Measurements from ENCODE around the gene RADIL.

- no peak for TF ChIP-seq JUND (CRISPR knock-in tag; IDR thresholded peaks at IDR 0.05)
- TF ChIP-seq, protein P1, sequence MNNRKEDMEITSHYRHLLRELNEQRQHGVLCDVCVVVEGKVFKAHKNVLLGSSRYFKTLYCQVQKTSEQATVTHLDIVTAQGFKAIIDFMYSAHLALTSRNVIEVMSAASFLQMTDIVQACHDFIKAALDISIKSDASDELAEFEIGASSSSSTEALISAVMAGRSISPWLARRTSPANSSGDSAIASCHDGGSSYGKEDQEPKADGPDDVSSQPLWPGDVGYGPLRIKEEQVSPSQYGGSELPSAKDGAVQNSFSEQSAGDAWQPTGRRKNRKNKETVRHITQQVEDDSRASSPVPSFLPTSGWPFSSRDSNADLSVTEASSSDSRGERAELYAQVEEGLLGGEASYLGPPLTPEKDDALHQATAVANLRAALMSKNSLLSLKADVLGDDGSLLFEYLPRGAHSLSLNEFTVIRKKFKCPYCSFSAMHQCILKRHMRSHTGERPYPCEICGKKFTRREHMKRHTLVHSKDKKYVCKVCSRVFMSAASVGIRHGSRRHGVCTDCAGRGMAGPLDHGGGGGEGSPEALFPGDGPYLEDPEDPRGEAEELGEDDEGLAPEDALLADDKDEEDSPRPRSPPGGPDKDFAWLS (CRISPR knock-in tag; IDR thresholded peaks at IDR 0.05; ENCODE audit: borderline replicate concordance): no peak
- TF ChIP-seq, protein P2, sequence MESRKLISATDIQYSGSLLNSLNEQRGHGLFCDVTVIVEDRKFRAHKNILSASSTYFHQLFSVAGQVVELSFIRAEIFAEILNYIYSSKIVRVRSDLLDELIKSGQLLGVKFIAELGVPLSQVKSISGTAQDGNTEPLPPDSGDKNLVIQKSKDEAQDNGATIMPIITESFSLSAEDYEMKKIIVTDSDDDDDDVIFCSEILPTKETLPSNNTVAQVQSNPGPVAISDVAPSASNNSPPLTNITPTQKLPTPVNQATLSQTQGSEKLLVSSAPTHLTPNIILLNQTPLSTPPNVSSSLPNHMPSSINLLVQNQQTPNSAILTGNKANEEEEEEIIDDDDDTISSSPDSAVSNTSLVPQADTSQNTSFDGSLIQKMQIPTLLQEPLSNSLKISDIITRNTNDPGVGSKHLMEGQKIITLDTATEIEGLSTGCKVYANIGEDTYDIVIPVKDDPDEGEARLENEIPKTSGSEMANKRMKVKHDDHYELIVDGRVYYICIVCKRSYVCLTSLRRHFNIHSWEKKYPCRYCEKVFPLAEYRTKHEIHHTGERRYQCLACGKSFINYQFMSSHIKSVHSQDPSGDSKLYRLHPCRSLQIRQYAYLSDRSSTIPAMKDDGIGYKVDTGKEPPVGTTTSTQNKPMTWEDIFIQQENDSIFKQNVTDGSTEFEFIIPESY (CRISPR knock-in tag; IDR thresholded peaks at IDR 0.05): no peak
- TF ChIP-seq ZNF83 (CRISPR knock-in tag; IDR thresholded peaks at IDR 0.05; ENCODE audit: borderline replicate concordance): no peak
- TF ChIP-seq FOXJ3 (CRISPR knock-in tag; IDR thresholded peaks at IDR 0.05; ENCODE audit: borderline replicate concordance): no peak
- no peak for TF ChIP-seq CTCF (CRISPR knock-in tag; IDR thresholded peaks at IDR 0.05)
- no peak for TF ChIP-seq CAMTA2 (CRISPR knock-in tag; IDR thresholded peaks at IDR 0.05; ENCODE audit: borderline replicate concordance)
- no peak for TF ChIP-seq ZFP41 (CRISPR knock-in tag; IDR thresholded peaks at IDR 0.05; ENCODE audit: borderline replicate concordance)
- TF ChIP-seq NFIB (CRISPR knock-in tag; IDR thresholded peaks at IDR 0.05; ENCODE audit: borderline replicate concordance): no peak
These were observed 3.2 kb upstream of the RADIL start for GRCh38 chr7:4886671-4887070.
